Measurements from ENCODE around the gene ACAP1.

The ACAP1 gene

DNA sequence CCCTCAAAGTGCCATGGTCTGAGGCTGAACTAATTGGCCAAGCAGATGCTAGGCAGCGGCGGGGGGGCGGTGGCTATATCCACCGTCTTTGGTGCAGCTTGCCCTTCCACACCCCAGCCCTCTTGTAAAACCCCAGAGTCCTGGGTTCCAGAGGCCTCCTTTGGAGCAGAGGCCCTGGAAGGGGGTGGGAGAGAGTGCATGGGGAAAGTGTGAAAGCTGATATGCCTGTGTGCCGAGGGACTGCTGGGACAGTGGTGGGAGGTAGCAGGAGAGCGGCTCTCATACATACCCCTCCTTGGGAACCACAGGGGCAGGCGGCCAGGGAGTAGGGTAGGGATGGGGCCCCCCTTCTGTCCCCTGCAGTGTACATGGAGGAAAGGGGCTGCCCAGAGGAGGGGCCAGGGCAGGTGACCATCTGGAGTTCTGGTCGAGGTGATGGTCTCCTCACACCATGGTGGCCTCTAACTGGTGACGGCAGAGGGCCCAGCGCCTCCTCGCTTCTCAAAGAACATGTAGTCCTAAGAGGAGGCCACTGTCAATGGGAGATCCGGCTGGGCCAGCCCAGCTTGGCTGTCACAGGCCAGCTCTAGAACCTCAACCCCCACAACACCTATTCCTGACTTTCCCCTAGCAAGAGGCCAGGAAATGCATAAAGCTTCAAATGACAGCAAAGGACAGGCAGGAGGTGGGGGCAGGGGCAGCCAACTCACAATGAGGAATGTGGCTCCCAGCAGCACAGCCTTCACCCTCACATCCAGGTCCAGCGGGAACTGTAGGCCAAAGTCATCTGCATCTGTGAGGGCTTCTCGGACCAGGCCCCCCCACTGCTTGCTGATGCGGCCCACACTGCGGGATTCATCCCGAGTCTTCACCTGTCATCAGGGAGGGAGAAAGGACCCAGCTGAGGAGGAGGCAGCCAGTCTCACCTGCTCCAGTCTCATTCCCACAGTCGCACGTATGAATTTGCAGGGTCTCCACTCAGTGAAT, 53.9 kb downstream of the ACAP1 start:
- H3K4me3 ChIP-seq (ENCODE audit: low read length) = no peak overlapping the region

DNA sequence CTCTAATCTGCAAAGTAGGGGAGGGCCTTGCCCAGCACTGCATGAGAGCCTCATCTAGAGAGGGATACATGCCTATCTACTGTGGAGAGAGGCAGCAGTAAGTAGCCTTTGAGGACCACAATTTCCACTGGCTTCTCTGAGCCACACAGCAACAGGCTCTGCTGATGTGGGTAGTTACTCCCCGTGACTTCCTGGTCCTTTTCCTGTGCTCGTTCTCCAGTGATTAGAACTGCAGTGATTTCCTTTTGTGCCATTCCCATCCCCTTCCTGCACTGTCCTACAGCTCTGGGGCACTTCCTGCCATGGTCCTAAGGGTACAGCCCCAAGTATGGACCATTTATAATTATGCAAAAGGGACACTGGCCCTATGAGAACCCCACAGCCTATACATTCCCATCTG, 55.0 kb downstream of the ACAP1 start:
- no peak for TF ChIP-seq ZNF274 (IDR thresholded peaks at IDR 0.05; ENCODE audit: low read depth, low read length)
- no peak overlapping the region for H3K4me3 ChIP-seq (ENCODE audit: low read length)

More for the DNA sequence above, 53.9 kb downstream of the ACAP1 start:
- TF ChIP-seq ZNF274 (IDR thresholded peaks at IDR 0.05; ENCODE audit: low read depth, low read length) = no peak

DNA sequence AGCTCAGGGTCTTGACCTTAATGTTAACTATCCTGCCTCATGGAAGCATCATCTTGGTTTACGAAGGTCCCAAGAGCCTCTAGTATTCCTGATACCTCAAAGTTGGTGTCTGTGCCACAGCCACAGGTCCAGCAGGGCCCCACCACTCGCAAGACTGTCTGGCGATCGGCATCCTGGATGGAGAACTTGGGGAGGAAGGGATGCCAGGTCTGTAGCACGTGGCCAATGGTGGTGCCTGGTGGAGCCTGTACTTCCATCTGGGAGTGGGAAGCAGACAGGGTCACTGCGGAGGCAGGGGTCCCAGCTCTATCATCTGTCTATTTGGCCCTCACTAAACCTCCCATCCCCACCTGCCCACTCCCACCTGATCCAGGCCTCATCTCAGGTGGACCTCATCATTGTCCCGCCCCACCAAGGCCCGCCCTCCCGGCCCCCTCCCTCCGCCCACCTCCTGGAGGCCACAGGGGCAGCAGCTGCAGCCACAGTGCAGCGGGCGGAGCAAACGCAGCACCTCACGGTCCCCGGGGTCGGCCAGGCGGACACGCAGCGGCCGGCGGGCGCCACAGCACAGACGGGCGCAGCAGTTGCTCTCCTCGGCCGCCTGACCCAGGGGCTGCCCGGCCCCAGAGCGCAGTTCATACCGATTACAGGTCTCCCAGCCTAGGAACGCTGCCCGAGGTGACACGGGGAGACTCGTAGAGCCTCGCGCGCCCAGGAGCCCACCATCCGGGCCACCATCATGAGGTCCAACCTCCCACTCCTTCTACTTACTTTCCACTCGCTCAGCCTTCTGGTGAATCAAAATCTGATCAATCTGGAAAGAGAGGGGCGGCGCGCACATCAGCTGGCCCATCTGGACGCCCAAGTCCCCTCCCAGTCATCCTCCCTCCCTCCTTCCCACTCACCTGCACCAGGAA, 56.6 kb downstream of the ACAP1 start:
- TF ChIP-seq ZNF274 (IDR thresholded peaks at IDR 0.05; ENCODE audit: low read depth, low read length) = no peak
- peak overlapping the region; percentile 81; the same call in 1 of the 2 replicates for H3K4me3 ChIP-seq (ENCODE audit: low read length)

DNA sequence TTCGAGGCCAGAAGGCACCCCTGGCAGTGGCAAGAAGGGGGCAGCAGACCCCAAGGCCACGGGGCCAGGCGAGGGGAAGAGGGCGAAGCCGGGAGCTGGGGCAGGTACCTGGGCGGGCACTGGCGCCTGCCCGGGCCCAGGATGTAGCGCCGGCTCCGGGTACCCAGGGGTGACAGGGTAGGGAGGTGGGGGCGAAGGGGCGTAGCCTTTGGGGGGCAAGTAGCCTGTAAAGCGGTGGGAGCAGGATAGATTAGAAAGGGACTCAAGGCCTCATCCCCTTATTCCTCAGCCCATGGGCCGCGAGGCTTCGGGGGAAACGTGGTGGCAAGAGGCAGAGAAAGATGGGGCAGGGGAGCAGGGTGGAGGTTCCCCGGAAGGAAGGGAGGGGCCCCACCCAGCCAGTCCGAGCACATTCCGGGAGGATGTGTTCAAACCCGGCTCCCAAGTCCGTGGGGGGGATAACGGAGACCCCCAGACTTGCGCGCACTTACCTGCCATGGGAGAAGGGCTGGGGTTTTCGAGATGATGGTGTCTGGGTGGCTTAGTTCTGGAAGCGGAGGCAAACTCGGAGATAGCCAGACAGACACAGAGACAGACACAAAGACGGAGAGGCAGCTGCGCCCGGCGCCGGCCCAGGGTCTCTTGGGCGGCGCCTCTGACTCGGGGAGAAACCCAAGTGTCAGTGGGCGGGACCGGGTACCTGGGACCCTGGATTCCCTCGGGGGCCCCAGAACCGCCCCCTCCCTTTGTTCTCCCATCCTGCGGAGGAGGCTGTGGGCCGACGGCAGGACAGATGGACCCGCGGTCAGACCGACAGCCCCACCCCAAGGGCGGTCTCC, 57.5 kb downstream of the ACAP1 start:
- TF ChIP-seq ZNF274 (IDR thresholded peaks at IDR 0.05; ENCODE audit: low read depth, low read length) = no peak
- peak overlapping the region; percentile 81 for H3K4me3 ChIP-seq (ENCODE audit: low read length)

DNA sequence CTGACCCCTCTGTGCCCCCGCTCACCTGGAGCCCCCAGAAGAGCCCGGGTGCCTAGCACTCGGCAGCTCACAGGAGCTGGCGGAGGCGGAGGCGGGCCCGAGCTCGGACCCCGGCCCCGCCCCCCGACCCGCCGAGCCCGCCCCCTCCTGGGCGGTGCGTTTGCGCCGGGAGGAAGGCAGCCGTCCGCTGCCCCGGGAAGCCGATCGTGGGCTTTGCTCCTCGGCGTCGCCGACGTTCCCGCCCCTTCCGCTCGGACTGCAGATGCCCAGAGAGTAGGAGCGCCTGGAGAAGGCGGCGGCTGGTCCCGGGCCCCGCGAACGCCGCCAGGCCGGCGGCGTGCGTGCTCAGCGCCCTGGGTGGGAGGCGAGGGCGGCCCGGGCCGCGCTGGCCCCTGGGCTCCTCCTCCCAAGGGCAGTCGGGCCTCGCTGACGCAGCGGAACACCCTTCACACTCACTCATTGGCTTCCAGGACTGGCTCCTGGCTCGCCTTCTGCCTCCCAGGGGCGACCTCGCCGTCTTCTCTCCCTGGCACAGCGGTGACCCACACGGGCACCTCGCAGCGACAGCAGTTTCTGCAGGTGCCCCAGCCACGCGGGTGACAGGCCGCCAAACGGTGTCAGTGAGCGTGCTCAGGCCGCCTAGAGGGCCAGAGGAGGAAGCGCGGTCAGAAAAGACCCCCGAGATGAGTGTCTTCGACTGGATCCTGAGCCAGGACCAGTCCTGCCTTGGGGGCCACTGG, 58.3 kb downstream of the ACAP1 start, which contains the start of gene PLSCR3:
Gene PLSCR3 (minus strand): TSS at position 74 of the 740 bp plus-strand sequence. CDS start 415 bp downstream, outside the sequence.
- no peak for TF ChIP-seq ZNF274 (IDR thresholded peaks at IDR 0.05; ENCODE audit: low read depth, low read length)
- peak within 1 kb of the TSS; percentile 81 for H3K4me3 ChIP-seq (ENCODE audit: low read length)

DNA sequence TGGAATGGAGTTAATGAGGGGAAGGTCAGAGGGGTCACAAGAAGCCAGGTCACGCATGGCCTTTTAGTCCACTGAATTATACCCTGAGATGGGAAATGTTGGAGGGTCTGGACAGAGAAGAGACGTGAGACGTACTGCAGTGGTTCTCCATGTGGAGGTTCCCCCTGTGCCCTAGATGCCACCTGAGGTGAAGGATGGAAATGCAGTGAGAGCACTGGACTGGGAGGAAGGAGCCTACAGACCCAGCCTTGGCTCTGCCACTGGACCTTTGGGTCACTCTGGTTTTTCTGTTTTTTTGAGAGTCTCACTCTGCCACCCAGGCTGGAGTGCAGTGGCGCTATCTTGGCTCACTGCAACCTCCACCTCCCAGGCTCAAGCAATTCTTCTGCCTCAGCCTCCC, 59.8 kb downstream of the ACAP1 start:
- no peak overlapping the region for H3K4me3 ChIP-seq (ENCODE audit: low read length)
- TF ChIP-seq ZNF274 (IDR thresholded peaks at IDR 0.05; ENCODE audit: low read depth, low read length) = no peak

DNA sequence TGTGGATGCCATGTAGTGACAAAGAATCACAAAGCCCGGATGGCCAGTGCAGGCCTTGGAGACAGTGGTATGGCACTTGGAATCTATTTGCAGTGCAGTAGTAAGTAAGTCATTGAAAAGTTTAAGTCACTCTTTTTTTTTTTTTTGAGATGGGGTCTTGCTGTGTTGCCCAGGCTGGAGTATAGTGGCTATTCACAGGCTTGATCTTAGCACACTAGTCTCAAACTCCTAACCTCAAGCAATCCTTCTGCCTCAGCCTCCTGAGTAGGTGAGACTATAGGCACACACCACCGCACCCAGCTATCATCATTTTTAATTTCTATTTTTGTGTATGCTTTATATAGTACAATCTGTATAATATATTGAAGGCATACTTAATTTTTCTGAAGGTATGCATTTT, 62.3 kb downstream of the ACAP1 start:
- no peak for TF ChIP-seq ZNF274 (IDR thresholded peaks at IDR 0.05; ENCODE audit: low read depth, low read length)
- H3K4me3 ChIP-seq (ENCODE audit: low read length) = no peak overlapping the region
